H1 (cell line): ENCODE measurements around the gene ARHGAP24.

Experiments
- ATF2 ChIP-seq: IDR thresholded peaks from 2 replicates; pipeline ENCODE4 v1.6.1; 2012; ENCODE audit warnings: low read length, inconsistent platforms
- ATF3 ChIP-seq: IDR thresholded peaks from 2 replicates; pipeline ENCODE4 v1.6.1; 2011; ENCODE audit warnings: low read depth, mild to moderate bottlenecking, low read length; ENCODE audit not compliant: insufficient read depth
- EZH2 ChIP-seq: fragments of 200-600 bp; sonication (generic); IDR thresholded peaks from 2 replicates; pipeline ENCODE4 v1.7.1; 2012; ENCODE audit warnings: low read depth, mild to moderate bottlenecking, moderate library complexity, low read length, inconsistent platforms; ENCODE audit not compliant: severe bottlenecking
- RFX5 ChIP-seq: IDR thresholded peaks from 2 replicates; pipeline ENCODE4 v1.6.1; 2011; ENCODE audit warnings: low read depth, low read length, improper control_type of control experiment, borderline replicate concordance

GRCh38 chr4:85701861-85702321 lies 226.9 kb downstream of the ARHGAP24 start:
- TF ChIP-seq EZH2 (no peak), ATF2 (no peak), RFX5 (no peak), ATF3 (no peak)
